Ramos (cell line): ENCODE data around the gene TMIE.

Source experiments
- in situ Hi-C: fragments of 300-500 bp; cut with MboI; formaldehyde crosslinking; loops from one replicate; pipeline ENCODE4 v1.14.3; 2022; ENCODE audit warnings: low sequenced_read_pairs; ENCODE audit not compliant: unreplicated experiment

TMIE gene, protein sequence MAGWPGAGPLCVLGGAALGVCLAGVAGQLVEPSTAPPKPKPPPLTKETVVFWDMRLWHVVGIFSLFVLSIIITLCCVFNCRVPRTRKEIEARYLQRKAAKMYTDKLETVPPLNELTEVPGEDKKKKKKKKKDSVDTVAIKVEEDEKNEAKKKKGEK

GRCh38 chr3:46701181-46701939 is at the start of gene TMIE:
Gene TMIE, plus strand, starts transcription at chr3:46701392. Its CDS starts 96 bp downstream, at chr3:46701488.
- in situ Hi-C loops: loop anchor here (25.0 kb wide), 1 partner anchor 311 kb away; no protein-coding TSS in a partner anchor

DNA sequence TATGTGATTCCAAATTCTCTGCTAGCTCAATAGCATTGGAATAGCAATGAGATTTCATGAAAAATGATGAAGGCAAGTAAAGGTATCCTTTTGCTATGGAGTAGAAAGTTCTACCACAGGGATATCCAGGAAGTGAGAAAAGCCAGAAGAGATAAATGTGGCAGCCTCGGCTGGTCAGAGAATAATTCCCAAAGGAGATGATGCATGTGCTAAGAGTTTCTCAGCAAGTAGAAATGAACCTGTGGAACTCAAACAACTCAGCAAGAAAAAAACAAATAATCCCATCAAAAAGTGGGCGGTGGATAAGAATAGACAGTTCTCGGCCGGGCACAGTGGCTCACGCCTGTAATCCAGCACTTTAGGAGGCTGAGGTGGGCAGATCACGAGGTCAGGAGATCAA is 45.9 kb upstream of the TMIE start:
- in situ Hi-C loops: no loop called here

GRCh38 chr3:46656778-46657556 is 44.2 kb upstream of the TMIE start:
- in situ Hi-C loops: no loop called here

DNA sequence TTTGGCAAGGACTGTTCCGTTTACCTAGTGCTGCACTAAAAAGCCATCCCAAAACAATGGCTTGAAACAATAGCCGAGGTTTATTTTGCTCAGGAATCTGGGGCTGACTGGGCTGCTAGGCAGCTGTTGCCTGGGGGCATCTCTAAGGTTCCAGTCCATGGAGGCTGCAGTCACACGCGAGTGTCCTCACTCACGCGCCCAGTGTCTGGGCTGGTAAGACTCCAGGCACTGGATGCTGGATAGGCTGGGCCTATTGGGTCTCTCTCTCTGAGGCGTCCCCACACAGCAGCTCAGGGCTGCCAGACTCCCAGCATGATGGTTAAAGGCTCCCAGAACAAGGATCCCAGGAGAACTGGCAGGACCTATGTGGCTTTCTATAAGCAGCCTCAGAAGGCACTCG is 41.9 kb upstream of the TMIE start:
- in situ Hi-C loops: no loop called here

DNA sequence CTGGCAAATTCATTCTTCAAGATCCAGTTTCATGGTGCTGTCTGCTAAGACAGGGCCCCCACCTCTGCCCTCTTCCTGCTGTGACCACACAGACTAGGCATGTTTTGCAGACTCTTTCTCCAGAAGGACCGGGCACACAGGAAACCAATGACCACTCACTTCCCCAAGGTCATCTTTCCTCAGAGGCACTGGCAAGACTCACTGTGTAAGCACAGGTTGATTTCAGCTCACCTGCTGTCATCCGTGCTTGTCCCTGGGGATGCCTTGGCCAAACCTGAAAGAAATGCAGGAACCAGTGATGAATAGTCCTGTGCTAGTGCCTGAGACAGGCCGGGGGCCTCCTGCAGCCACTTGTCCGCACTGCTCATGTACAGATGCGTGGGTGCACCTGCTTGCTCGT is 41.2 kb upstream of the TMIE start:
- in situ Hi-C loops: no loop called here

DNA sequence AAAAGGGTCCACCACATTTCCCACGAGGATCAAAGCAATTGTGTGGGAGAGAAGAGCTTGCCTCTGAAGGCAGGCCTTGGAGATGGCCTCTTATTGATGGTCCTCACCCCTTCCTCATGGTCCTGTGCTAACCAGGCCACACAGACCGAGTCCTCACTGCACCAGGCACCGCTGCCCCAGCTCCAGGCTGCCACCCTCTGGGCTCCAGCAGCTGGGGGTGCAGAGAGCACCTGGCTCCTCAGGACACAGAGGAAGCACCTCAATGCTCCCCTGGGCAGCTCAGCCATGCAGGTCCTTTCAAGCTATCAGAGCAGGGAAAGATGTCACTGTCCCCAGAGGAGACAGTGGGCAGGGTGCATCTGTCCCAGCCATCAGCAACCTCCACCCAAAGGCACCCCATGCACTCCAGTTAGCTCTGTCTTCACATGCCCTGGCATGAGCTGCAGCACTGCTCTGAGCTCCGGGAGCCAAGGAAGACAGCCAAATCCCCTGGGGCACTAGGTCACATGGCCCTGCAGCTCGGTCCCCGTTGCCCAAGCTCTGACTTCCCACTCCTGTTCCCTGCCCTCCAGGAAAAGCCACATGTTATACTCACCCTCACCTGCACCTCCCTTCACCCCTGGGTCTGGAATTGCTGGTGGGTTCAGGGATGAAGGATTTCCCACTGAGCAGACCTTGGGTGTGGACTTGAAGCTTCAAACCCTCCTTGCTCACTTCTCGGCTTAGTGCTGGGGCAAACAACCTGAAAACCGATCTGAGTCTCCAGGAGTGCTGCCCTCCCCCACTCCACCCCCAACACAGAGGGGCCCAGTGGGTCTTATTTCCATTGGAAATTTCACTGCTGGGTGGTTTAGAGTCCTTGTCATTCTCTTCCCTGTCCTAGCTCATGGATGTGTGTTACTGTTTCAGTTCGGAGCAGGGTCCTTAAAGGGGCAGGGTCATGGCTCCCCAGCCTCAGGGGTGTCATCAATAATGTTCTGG is 40.4 kb upstream of the TMIE start:
- in situ Hi-C loops: no loop called here

GRCh38 chr3:46661776-46662766 is 39.1 kb upstream of the TMIE start:
- in situ Hi-C loops: no loop called here

- in situ Hi-C loops: no loop called here
Measured at GRCh38 chr3:46662771-46663551, 38.2 kb upstream of the TMIE start.

- in situ Hi-C loops: no loop called here
Measured at GRCh38 chr3:46663591-46664135, 37.5 kb upstream of the TMIE start.

GRCh38 chr3:46664188-46664970 is 36.8 kb upstream of the TMIE start:
- in situ Hi-C loops: no loop called here

DNA sequence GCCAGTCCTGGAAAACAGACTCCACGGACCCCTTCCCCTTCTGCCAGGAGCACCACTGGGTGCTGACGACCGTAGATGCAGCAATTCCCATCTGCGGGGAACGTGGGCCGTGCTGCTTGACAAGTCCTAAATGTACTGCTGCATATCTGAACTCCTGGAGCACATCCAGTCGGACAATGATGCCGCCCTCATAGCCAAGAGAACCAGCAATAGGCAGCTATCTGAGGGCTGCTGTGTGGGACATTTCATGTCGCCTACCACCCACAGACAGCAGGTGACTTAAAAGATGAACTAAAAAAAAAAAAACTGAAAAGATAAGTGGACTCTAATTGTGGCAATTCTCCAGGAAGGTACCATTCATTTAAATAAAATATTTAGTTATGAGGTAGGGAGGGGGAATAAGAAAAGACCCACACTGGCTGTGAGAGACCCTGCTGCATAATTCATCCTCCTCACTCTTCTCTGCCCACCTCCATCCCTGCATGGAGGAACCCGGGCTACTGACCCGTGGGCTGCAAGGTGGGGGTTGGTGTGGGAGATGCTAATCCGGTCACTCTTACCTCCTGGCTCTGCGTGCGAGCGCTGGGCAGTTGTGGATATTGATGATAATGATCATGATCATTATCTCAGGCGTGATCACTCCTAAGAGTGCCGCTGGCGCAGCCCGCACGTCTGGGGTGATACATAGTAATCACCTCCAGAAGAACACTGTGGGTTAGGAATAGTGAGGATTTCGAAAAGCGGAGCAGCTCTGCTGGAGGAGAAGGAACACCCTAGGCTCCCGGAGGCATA is 36.0 kb upstream of the TMIE start:
- in situ Hi-C loops: no loop called here

- in situ Hi-C loops: no loop called here
Measured at GRCh38 chr3:46665763-46666452, 35.3 kb upstream of the TMIE start.

GRCh38 chr3:46666453-46666845 is 34.7 kb upstream of the TMIE start:
- in situ Hi-C loops: no loop called here

- in situ Hi-C loops: no loop called here
Measured at GRCh38 chr3:46667061-46667621, 34.1 kb upstream of the TMIE start.

GRCh38 chr3:46667657-46668056 is 33.5 kb upstream of the TMIE start:
- in situ Hi-C loops: no loop called here
